KG1 (cell line): ENCODE data around the gene RNF169.
"Not testable (repeated sequence)": the region's sequence is repeated elsewhere in the genome, so short reads cannot be mapped to it uniquely, and the experiment has no call there.

Experiments used
- DNase-seq: peaks from one replicate; lab custom pipeline; 2025; lab: John Stamatoyannopoulos, UW

RNF169 gene

GRCh38 chr11:74768172-74768651 lies 19.6 kb downstream of the RNF169 start:
- not testable (repeated sequence) for DNase-seq

GRCh38 chr11:74769055-74769707 lies 20.5 kb downstream of the RNF169 start:
- no peak for DNase-seq

- no peak for DNase-seq
Observed at GRCh38 chr11:74770456-74770855, 21.8 kb downstream of the RNF169 start.

- no peak for DNase-seq
Observed at GRCh38 chr11:74771139-74771538, 22.5 kb downstream of the RNF169 start.

- no peak for DNase-seq
Observed at GRCh38 chr11:74773476-74773875, 24.8 kb downstream of the RNF169 start.

GRCh38 chr11:74775762-74776161 lies 27.1 kb downstream of the RNF169 start:
- DNase-seq = no peak

- DNase-seq = no peak
Observed at GRCh38 chr11:74776546-74776945, 27.9 kb downstream of the RNF169 start.

- no peak for DNase-seq
Observed at GRCh38 chr11:74777038-74777437, 28.4 kb downstream of the RNF169 start.

- DNase-seq = no peak
Observed at GRCh38 chr11:74777877-74778276, 29.2 kb downstream of the RNF169 start.

- DNase-seq = no peak
Observed at GRCh38 chr11:74778581-74778980, 29.9 kb downstream of the RNF169 start.

GRCh38 chr11:74780248-74781005 lies 31.8 kb downstream of the RNF169 start:
- no peak for DNase-seq

- DNase-seq = peak; percentile 34
Observed at GRCh38 chr11:74783241-74783871, 34.7 kb downstream of the RNF169 start.

- no peak for DNase-seq
Observed at GRCh38 chr11:74784234-74784633, 35.6 kb downstream of the RNF169 start.

GRCh38 chr11:74784726-74785125 lies 36.1 kb downstream of the RNF169 start:
- DNase-seq = no peak

- DNase-seq = no peak
Observed at GRCh38 chr11:74786574-74786973, 37.9 kb downstream of the RNF169 start.

- no peak for DNase-seq
Observed at GRCh38 chr11:74791333-74792100, 42.9 kb downstream of the RNF169 start.

- DNase-seq = no peak
Observed at GRCh38 chr11:74806267-74806666, 57.6 kb downstream of the RNF169 start.

GRCh38 chr11:74809801-74810200 lies 61.2 kb downstream of the RNF169 start:
- DNase-seq = no peak

- DNase-seq = no peak
Observed at GRCh38 chr11:74815966-74816365, 67.3 kb downstream of the RNF169 start.

GRCh38 chr11:74816664-74817063 lies 68.0 kb downstream of the RNF169 start:
- no peak for DNase-seq

GRCh38 chr11:74818283-74818946 lies 69.8 kb downstream of the RNF169 start:
- no peak for DNase-seq

- no peak for DNase-seq
Observed at GRCh38 chr11:74819400-74819799, 70.8 kb downstream of the RNF169 start.
